CD1c-positive myeloid dendritic cell (primary cell): Measurements from ENCODE around the gene TMEM212.
"Not testable (repeated sequence)": the region's sequence is repeated elsewhere in the genome, so short reads cannot be mapped to it uniquely, and the experiment has no call there.

ENCODE experiments used
- DNase-seq: peaks from one replicate; pipeline ENCODE4 v3.0.0-alpha.2; 2016; ENCODE audit errors: extremely low spot score

Gene TMEM212

DNA sequence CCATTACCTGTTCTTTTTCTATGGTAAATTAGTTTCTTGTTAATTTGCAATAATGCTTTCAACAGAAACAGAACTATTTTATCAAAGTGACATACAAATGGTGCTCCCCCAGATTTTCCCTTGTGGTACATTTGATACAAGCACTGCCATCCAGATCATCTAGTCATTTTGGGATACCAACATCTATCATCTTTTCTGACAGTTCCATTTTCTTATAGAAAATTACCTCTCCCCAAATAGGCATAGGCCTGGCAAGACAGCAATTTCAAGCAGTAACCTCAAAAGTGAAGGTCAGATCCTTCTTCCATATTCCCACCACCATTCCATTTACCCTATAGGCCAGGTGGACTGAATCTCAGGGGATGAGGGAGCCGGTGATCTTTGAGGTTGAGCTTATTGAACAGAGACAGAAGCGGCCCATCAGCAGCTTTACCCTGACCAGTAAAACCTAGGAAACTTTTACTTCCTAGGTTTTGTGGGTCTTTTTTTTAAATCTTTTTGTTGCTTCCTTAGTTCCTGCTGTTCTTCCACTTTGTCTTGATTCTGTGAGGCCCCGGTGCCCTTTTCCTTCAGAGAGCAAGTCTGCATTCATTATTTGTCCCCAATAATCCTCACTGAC lies 29.8 kb upstream of the TMEM212 start:
- no peak for DNase-seq

DNA sequence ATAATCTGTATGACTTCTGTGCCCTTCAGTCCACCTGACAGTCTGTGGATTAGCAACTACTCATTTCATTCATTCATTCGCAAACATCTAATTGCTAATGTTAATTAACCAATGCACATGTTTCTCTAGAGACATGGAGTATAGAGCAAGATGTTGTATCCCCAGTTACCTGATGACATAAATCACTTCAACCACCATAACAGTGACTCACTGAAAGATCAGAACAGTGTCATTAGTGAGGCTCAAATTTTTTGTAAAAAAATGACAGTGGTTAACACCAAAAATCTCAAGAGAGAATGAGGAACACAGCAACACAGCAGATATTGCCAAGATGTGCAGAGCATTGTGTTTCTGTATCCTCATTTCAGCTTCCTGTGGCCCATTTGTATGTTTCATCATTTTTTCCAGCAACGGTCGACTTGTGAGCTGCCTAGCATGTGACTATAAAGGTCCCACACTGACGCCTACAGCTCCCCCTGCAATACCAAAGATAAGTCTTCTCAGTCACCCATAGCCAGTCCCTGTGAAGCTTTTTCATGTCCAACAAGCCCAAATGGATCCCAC lies 29.2 kb upstream of the TMEM212 start:
- DNase-seq: peak; percentile 91

GRCh38 chr3:171814662-171815061 lies 28.5 kb upstream of the TMEM212 start:
- DNase-seq: not testable (repeated sequence)

DNA sequence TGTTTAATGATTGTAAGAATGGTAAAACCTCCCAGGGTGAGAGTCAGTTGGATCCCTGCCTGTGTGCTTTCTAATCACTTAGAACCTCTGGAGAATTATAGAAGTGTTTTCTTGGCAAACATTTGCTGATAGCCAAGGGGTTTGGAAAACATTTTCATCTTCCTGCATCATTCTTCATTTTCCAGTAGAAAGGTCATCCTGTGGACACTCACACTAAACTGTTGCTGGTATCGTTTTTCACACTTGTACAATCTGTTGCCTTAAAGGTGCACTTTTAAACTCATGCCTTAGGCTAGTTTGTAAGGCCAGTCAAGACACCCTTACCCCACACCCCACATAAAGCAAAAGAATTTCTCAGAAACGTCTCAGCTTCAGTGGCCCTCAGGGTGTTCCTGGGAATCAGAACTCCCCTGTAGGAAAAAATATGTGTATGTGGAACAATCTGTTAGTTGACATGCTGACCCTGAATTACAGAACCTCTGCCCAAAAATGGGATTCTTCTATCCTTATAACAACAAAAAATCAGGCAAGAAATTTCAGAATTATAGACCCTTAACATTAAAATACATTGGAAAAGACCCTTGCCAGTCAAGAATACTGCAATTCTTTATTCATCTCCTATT lies 27.1 kb upstream of the TMEM212 start:
- DNase-seq: no peak

GRCh38 chr3:171817074-171817800 lies 25.9 kb upstream of the TMEM212 start:
- no peak for DNase-seq

DNA sequence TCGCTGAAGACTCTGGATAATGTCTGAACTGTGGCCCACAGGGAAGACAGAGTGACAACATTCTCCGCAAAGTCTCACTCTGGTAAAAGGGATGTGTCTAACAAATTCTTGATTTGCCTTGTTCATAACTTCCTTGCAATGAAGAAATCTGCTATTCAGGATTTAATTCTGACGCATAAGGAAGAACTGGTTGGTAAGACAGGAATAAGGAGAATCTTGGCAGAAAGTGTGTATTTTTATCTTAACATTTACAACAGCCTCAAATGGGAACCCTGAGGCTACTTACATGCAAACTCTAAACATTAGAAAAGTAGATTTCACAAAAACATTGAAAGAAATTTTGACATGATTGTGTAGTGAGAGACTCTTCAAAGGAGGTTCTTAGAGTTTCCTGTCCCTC lies 22.1 kb upstream of the TMEM212 start:
- no peak for DNase-seq

DNA sequence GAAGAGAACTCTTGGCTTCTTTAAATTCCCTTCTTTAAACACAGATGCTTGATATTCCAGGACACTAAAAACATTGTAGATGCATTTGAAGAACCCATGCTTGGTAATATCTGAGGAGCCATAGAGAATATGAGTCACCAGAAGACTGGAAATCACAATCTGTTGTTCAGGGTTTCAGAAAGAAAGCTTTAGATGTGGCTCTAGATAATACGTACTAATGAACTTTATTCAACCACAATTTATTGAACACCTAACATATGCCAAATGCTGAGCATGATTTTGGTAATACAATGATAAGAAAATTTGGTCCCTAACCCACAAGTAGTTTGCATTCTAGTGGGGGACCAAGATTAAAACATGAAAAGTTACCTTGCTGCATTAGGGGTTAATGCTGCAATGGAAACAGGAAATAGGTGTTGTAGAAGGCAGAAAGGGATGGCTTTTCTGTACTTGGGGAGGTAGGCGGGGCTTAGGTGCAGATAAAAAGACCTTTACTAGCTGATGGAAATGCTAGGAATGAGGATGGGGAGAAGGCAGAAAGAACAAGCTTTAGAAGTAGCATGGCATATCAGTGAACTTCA lies 21.3 kb upstream of the TMEM212 start:
- DNase-seq: no peak

GRCh38 chr3:171822431-171823106 lies 20.6 kb upstream of the TMEM212 start:
- no peak for DNase-seq

DNA sequence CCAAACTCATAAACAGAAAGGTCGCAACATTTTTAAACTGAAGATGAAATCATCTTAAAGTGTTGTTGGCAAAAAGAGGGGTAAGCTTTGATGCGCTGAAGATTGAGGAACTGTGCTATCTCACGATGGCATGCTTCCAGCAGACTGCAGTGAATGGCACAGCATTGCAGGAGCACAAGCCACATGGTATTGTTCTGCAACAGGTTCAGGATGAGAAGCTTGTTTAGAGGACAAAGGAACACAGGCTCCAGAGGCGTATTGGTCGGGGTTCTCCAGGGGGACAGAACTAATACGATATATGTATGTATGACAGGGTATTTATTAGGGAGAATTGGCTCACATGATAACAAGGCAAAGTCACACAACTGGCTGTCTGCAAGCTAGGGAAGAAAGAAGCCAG lies 19.0 kb upstream of the TMEM212 start:
- DNase-seq: peak; percentile 65

- peak; percentile 34 for DNase-seq
These were observed 18.3 kb upstream of the TMEM212 start for GRCh38 chr3:171824824-171825221.

- peak; percentile 47 for DNase-seq
These were observed 17.8 kb upstream of the TMEM212 start for GRCh38 chr3:171825222-171825828.

- DNase-seq: no peak
These were observed 15.8 kb upstream of the TMEM212 start for GRCh38 chr3:171827385-171827784.

- no peak for DNase-seq
These were observed 15.2 kb upstream of the TMEM212 start for GRCh38 chr3:171827836-171828458.

DNA sequence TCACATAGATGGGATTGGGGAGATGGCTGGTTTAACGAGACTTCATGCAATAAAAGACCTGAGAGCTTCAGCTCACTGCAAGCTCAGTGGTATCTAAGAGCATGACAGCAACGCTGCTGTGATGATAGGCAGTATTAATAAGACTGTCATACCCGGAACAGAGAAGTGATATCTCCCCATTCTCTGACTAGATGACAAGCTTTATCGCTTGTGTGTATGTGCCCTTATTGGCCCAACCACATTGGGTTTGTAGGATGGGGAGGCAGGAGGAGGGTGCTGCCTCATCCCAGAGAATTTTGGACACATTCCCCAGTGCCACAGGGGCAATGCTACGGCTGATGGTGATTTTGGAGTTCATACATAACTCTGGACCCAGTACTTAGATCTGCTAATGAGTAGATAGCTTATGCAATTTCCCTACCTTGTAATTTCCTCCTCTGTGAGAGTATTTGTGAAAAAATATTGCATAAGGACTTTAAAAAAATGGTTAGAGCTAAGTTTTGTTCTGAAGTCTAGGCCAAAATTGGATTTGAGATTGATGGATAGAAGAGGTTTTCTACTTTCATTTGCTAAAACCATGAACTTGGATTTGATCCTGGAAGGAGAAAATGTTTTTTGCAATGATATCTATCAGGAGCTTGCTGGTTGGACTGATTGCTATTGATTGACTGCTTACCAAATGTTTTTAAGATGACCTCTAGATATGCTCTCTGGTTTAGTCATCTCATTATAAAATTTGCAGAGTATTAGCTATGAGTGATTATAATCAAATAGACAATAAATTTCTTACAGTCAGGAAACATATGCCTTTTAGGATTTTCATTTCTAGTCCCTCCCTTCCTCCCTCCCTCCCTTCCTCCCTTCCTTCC lies 14.0 kb upstream of the TMEM212 start:
- no peak for DNase-seq

GRCh38 chr3:171829841-171830517 lies 13.2 kb upstream of the TMEM212 start:
- no peak for DNase-seq

- no peak for DNase-seq
These were observed 12.7 kb upstream of the TMEM212 start for GRCh38 chr3:171830518-171830875.

- DNase-seq: no peak
These were observed 11.2 kb upstream of the TMEM212 start for GRCh38 chr3:171831936-171832335.

- no peak for DNase-seq
These were observed 10.2 kb upstream of the TMEM212 start for GRCh38 chr3:171832989-171833388.

- peak; percentile 51 for DNase-seq
These were observed 9.2 kb upstream of the TMEM212 start for GRCh38 chr3:171833789-171834460.
